OCI-LY1 (cell line): Measurements from ENCODE around the gene FOXN3.

Experiments
- CTCF ChIP-seq: fragments of 200-600 bp; sonication (generic), shearing (Covaris generic); IDR thresholded peaks from 2 replicates; pipeline ENCODE4 v1.5.1; 2017; ENCODE audit warnings: mild to moderate bottlenecking, antibody characterized with exemption, low read length, moderate library complexity, mixed read lengths
- EZH2 ChIP-seq: fragments of 200-600 bp; sonication (generic), shearing (Covaris generic); IDR thresholded peaks from 2 replicates; pipeline ENCODE4 v1.8.0; 2017; ENCODE audit warnings: borderline replicate concordance, mixed run types, mild to moderate bottlenecking, antibody characterized with exemption, low read length, moderate library complexity, mixed read lengths

- TF ChIP-seq CTCF: no peak
- no peak for TF ChIP-seq EZH2
Observed at GRCh38 chr14:89382901-89383845, 33.9 kb downstream of the FOXN3 start.
